ENCODE results near the gene RAB8A. TPM values are rescaled to one million over a fixed set of nuclear protein-coding genes. Genes with fewer than 3 reads are reported as not detected.

Gene RAB8A
- total and polyA plus RNA-seq, 9 of the 15 experiments (the other 6 are each of a cell fraction or from before 2014, with no cell fraction given) = 11.2 to 102 (median 53.2) TPM

DNA sequence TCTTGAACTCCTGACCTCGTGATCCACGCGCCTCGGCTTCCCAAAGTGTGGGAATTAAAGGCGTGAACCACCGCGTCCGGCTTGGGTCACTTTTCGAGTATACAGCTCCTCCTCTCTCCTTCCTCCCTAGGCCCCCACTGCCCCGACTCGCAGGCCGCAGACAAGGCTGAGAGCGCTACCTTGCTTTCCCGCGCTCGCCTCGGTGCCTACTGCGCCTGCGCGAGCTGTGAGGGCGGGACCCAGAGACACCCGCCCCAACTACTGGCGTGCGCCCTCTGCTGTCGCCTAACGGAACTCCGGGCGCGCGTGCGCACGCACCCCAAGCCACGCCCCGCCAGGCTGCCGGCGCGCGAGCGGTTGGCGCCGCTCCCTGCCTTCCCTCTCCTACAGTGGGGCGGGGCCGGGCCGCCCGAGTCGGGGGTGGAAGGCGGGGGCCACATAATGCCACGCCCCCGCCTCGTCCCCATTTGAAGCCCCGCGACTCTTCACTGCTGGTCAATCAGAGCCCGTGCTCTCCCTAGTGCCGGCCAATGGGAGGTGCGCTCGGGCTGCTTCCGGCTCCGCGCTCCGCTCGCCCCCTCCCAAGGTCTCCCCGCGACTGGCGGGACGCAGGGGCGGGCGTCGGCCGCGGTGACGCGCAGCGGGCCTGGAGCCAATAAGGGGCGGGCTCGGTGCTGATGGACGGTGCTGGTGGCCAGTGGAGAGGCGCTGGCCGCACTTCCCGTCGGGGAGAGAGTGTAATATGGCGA is at the start of gene RAB8A (continued):
- TF ChIP-seq, protein P1, sequence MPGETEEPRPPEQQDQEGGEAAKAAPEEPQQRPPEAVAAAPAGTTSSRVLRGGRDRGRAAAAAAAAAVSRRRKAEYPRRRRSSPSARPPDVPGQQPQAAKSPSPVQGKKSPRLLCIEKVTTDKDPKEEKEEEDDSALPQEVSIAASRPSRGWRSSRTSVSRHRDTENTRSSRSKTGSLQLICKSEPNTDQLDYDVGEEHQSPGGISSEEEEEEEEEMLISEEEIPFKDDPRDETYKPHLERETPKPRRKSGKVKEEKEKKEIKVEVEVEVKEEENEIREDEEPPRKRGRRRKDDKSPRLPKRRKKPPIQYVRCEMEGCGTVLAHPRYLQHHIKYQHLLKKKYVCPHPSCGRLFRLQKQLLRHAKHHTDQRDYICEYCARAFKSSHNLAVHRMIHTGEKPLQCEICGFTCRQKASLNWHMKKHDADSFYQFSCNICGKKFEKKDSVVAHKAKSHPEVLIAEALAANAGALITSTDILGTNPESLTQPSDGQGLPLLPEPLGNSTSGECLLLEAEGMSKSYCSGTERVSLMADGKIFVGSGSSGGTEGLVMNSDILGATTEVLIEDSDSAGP (CRISPR knock-in tag; IDR thresholded peaks at IDR 0.05) = no peak
- TF ChIP-seq ZNF354B (CRISPR knock-in tag; IDR thresholded peaks at IDR 0.05) = no peak
- no peak for TF ChIP-seq HDAC1 (IDR thresholded peaks at IDR 0.05)
- TF ChIP-seq BCL6 (CRISPR knock-in tag; IDR thresholded peaks at IDR 0.05) = no peak
- TF ChIP-seq ZNF197 (CRISPR knock-in tag; IDR thresholded peaks at IDR 0.05; ENCODE audit: low read depth) = no peak
- TF ChIP-seq, protein P2, sequence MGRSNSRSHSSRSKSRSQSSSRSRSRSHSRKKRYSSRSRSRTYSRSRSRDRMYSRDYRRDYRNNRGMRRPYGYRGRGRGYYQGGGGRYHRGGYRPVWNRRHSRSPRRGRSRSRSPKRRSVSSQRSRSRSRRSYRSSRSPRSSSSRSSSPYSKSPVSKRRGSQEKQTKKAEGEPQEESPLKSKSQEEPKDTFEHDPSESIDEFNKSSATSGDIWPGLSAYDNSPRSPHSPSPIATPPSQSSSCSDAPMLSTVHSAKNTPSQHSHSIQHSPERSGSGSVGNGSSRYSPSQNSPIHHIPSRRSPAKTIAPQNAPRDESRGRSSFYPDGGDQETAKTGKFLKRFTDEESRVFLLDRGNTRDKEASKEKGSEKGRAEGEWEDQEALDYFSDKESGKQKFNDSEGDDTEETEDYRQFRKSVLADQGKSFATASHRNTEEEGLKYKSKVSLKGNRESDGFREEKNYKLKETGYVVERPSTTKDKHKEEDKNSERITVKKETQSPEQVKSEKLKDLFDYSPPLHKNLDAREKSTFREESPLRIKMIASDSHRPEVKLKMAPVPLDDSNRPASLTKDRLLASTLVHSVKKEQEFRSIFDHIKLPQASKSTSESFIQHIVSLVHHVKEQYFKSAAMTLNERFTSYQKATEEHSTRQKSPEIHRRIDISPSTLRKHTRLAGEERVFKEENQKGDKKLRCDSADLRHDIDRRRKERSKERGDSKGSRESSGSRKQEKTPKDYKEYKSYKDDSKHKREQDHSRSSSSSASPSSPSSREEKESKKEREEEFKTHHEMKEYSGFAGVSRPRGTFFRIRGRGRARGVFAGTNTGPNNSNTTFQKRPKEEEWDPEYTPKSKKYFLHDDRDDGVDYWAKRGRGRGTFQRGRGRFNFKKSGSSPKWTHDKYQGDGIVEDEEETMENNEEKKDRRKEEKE (IDR thresholded peaks at IDR 0.05; ENCODE audit: borderline replicate concordance in 1 of 2, control insufficient read depth in 1 of 2, low read depth in 2 of 2, low read length in 1 of 2) = no peak
- TF ChIP-seq, protein P3, sequence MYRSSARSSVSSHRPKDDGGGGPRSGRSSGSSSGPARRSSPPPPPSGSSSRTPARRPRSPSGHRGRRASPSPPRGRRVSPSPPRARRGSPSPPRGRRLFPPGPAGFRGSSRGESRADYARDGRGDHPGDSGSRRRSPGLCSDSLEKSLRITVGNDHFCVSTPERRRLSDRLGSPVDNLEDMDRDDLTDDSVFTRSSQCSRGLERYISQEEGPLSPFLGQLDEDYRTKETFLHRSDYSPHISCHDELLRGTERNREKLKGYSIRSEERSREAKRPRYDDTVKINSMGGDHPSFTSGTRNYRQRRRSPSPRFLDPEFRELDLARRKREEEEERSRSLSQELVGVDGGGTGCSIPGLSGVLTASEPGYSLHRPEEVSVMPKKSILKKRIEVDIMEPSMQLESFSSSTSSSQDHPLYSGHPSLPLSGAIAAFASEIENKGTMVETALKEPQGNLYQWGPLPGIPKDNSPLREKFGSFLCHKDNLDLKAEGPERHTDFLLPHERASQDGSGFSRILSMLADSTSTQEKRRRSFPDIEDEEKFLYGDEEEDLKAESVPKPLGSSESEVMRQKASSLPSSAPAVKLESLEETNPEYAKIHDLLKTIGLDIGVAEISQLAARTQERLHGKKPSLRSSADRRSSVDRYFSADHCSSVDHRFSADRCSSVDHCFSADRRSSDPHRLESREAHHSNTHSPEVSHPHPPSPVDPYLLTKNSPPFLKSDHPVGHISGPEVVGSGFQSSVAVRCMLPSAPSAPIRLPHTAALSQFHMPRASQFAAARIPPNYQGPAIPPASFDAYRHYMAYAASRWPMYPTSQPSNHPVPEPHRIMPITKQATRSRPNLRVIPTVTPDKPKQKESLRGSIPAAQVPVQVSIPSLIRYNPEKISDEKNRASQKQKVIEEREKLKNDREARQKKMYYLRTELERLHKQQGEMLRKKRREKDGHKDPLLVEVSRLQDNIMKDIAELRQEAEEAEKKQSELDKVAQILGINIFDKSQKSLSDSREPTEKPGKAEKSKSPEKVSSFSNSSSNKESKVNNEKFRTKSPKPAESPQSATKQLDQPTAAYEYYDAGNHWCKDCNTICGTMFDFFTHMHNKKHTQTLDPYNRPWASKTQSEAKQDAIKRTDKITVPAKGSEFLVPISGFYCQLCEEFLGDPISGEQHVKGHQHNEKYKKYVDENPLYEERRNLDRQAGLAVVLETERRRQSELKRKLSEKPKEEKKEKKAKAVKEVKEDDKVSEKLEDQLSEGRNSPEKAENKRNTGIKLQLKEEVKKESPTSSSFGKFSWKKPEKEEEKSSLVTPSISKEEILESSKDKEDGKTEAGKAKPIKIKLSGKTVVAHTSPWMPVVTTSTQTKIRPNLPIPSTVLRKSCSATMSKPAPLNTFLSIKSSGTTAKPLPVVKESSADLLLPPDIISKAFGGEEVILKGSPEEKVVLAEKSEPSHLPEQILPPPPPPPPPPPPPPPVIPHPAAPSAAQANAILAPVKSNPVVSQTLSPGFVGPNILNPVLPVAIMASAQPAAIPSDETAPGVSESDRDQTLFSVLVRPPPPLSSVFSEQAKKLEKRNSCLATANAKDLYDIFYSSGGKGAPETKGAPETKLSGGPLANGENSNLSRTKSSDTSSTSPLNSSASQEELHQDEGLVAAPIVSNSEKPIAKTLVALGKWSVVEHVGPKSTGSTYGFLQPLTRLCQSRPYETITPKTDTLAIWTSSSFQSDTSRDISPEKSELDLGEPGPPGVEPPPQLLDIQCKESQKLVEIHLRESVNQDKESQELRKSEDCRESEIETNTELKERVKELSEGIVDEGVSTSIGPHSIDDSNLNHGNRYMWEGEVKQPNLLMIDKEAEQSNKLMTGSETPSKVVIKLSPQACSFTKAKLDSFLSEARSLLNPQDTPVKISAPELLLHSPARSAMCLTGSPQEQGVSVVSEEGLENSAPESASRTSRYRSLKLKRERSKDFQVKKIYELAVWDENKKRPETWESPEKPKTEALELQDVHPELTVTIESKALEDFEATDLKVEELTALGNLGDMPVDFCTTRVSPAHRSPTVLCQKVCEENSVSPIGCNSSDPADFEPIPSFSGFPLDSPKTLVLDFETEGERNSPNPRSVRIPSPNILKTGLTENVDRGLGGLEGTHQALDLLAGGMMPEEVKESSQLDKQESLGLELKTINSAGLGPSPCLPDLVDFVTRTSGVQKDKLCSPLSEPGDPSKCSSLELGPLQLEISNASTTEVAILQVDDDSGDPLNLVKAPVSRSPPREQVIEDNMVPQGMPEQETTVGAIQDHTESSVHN (IDR thresholded peaks at IDR 0.05; ENCODE audit: borderline replicate concordance in 1 of 2, low read depth in 1 of 2) = no peak
- peak; percentile 75 for TF ChIP-seq TBP (optimal IDR thresholded peaks at IDR 0.05; ENCODE audit: low read depth, low read length)
- no peak for TF ChIP-seq NR3C1 (CRISPR knock-in tag; IDR thresholded peaks at IDR 0.05)
- TF ChIP-seq RBM14 (IDR thresholded peaks at IDR 0.05; ENCODE audit: borderline replicate concordance, insufficient read depth, low read depth, low read length) = no peak
